ENCODE measurements around the gene KIF1B.

DNA sequence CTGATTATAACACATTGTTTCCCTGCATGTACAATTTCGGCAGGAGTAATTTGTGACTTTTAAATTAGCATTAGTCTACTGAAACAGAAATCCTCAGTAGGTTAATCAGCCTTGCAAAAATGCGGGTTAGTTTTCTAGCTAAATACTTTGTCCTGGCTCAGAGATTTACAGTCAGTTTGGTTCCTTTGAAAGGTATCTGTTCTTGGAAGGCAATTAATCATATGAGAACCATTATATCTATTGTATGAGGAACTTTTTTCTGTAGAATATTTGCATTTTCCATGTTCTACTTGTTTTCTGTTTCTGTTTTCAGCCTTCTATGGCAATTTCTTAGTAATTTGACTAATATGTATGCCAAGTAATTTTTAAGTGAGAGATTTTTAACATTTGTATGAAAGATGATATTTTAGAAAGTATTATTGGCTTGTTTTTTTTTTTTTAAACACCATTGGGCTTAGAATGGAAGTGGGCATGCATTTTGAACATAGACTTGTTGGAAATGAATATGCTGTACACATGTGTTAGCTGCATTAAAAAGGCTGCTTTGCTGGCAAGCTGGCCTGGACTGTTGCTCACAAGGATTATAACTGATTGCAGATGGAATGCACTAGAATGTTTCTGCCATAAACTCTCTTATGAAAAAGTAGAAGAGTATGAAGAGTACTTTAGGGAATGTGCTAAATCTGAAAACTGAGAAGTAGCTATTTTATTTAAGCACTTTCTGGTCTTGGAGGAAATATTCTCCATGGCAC lies 26.2 kb downstream of the KIF1B start:
- TF ChIP-seq CTCF (IDR thresholded peaks at IDR 0.05) = no peak
- no peak for TF ChIP-seq POLR2A (IDR thresholded peaks at IDR 0.05)

Measured in right lobe of liver (tissue), 4 donors.